HG02970 (cell line): ENCODE data around the gene SRCIN1.
"Not testable (repeated sequence)": the region's sequence is repeated elsewhere in the genome, so short reads cannot be mapped to it uniquely, and the experiment has no call there.

Experiments used
- ATAC-seq: cut with Tn5 transposase; IDR thresholded peaks from one replicate; pipeline ENCODE4 v1.9.1; 2021; ENCODE audit warnings: mild to moderate bottlenecking, moderate library complexity, moderate number of reproducible peaks; ENCODE audit not compliant: unreplicated experiment, low FRiP score

Gene SRCIN1

DNA sequence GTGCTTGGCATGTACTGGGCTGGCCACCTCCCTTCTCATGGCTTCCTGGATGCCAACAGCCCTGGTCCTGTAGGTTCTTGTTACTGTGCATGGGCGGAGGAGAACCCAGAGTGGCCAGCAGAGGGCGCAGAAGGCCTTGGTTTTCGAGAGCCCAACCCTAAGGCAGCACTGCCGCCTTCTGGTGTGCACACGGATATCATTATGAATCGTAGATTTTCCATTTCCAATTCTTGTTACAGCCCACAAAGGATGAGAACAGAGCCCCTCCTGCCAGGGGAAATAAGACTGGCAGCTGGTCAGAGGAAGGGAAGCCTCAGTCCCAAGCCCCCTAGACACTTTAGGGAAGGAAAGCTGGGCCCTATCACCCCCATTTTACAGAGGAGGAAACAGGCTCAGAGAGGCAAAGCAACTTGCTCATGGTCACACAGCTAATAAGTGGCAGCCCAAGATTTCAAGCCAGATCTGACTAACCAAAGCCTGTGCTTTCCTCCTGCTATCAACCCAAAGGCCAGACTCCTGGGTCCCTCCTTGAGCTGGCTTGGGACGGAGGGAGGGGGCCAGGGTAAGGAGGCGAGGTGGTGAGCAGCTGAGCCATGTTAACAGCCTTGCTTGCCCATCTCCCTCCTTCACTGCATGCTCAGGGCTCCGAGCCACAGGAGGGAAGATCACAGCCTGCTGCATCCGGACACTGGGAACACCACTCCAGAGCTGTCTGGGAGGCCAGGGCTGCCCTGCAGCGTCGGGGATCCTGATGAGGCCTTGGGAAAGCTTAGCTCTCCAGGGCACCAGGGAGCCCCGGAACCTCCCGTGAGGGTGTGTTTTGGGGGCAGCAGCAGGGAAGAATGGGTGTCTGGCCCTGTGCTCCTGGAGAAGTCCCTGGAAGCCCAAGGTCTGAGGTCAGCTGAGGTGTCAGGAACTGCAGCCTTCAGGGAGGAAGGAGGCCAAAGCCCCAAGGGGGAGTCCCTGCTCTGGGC lies 113.4 kb downstream of the SRCIN1 start:
- not testable (repeated sequence) for ATAC-seq

DNA sequence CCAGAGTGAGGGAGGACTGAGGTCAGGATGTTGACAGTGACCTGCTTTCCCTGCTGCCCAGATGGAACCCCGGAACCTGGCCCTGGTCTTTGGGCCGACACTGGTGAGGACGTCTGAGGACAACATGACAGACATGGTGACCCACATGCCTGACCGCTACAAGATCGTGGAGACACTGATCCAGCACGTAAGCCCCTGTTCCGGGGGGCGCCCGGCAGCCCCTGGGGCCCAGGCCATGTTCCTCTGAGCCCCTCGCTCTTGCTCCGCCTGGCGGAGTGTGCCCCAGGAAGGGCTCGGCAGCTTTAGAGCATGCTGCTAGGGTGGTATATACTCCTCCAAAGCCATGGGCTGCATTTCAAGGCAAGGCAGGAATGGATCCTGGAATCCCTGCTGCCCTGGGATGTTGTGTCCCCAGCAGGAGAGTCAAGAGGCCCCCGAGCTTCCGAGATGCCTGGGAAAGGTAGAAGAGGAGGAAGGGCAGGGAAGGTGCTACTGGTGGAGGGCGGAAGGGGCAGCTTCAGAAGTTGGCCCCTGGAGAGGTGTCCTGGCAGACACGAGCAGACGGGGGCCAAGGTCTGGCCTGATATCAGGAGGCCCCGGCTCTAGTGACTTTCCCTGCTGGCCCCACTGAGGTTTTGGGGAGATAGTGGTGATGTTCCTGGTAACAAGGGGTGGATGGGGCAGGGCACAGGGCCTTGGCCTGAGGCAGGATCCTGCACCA lies 114.2 kb downstream of the SRCIN1 start:
- not testable (repeated sequence) for ATAC-seq

DNA sequence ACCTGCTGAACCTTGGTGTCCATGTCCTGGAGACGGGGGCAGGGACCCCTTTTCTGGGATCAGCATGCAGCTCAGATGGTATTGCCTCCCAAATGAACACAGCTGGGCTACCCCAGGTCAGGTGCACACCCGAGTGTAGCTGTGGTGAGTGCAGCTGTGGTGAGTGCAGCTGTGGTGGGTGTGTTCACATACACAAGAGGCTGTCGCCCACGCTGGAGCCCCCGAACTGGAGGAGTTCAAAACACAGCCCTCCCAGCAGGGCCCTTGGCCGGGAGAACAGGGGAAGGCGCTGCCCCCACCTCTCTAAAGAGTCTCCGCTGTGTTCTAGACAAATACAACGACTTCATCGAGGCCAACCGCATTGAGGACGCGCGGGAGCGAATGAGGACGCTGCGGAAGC lies 116.0 kb downstream of the SRCIN1 start:
- ATAC-seq: not testable (repeated sequence)

DNA sequence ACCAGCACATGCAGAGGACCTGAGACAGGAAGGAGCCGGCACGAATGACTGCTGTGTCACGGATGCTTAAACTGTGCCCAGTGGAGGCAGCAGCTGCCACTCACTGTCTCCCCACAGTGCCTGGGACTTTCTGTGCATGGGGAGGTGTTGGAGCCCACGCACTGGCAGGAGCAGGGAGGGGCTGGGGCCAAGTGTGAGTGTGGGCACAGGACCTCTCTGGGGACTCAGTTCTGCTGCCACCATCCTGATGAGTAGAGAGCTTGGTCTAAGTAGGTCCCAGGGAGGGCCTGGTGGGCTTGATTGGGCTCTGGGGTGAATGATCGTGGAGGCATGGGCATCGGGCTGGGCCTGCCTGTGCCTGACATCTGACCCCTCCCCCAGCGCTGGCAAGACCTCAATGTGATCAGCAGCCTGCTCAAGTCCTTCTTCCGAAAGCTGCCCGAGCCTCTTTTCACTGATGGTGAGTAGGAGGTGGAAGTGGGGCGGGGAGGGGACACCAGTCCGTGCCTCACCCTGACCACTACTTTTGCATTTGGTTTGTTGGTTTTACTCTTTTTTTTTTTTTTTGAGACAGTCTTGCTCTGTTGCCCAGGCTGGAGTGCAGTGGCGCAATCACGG lies 120.0 kb downstream of the SRCIN1 start:
- not testable (repeated sequence) for ATAC-seq

DNA sequence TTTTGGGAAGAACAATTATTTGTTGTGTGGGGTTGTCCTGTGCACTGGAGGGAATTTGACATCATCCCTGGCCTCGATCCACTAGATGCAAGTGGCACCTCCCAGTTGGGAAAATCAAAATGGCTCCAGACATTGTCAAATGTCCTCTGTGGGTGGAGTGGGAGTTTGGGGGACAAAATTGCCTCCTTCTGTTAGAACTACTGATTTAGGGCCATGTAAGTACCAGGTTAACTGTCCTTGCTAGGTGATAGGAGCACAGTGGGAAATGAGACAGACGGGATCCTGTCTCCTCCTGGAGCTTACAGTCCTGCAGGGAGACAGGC lies 120.6 kb downstream of the SRCIN1 start:
- ATAC-seq: no peak

DNA sequence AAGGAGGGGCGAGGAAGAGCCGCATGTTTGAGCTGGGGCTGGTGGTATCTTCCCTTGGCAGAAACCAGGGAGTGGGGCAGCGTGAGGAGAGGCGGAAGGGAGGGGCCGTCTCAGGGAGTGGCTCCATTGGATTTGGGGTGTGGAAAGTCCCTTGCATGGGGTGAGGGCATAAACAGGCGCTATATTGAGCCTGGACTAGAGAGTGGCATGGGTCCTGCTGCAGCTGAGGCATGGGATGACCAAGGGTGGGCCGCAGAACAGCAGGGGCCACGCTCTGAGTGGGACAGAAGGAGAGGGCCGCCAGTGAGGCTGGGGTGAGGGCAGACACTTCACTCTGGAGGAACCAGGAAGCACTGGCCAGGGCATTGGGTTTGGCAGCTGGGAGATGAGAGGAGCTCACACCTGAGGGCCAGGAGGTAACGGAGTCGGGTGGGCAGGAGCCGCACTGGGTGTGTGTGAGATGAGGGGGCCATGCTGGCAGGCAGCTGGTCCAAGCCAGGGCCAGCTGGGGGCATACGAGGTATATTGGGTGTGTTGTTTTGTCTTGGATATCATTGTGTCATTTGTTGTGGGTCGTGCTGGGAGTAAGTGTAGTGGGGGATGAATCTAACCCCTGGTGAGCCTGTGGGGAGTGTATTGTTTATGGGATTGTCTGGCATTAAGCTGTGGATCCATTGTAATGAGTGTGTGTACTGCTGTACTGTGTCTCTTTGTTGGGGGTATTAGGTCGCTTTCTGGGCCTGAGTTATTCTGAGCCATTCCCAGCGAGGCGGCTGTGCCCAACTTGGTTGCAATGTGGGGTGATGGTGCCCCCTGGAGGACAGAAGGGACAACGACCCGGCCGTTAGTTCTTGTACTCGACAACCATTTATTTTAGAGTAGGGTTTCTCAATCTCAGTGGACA lies 121.3 kb downstream of the SRCIN1 start:
- ATAC-seq: not testable (repeated sequence)

- not testable (repeated sequence) for ATAC-seq
Observed at GRCh38 chr17:38482700-38483043, 123.1 kb downstream of the SRCIN1 start.

GRCh38 chr17:38482039-38482699 lies 123.6 kb downstream of the SRCIN1 start:
- ATAC-seq: not testable (repeated sequence)
